Upper lobe of right lung (tissue), 1 donor: ENCODE data around the gene KLHL4. TPM values are rescaled to one million over a fixed set of nuclear protein-coding genes. Genes with fewer than 3 reads are reported as not detected.

Experiments used
- ATAC-seq: fragments of 200-7000 bp; cut with Tn5 transposase; one replicate; pipeline ENCODE4 v1.9.1; 2020; ENCODE audit warnings: mild to moderate bottlenecking, moderate library complexity
- DNase-seq: peaks from one replicate; pipeline ENCODE4 v3.0.0-alpha.2; 2020
- H3K27ac ChIP-seq: fragments of 200-600 bp; one replicate; pipeline ENCODE4 v1.8.0; 2022
- H3K27me3 ChIP-seq: fragments of 200-600 bp; one replicate; pipeline ENCODE4 v1.8.0; 2022; ENCODE audit warnings: mild to moderate bottlenecking
- H3K36me3 ChIP-seq: fragments of 200-600 bp; one replicate; pipeline ENCODE4 v1.8.0; 2022
- H3K4me1 ChIP-seq: fragments of 200-600 bp; one replicate; pipeline ENCODE4 v1.8.0; 2022
- H3K4me3 ChIP-seq: fragments of 200-600 bp; one replicate; pipeline ENCODE4 v1.8.0; 2022; ENCODE audit warnings: mild to moderate bottlenecking
- H3K9me3 ChIP-seq: fragments of 200-600 bp; one replicate; pipeline ENCODE4 v1.8.0; 2022
- CTCF ChIP-seq: fragments of 200-600 bp; IDR thresholded peaks from one replicate; pipeline ENCODE4 v1.8.0; 2022; ENCODE audit warnings: antibody characterized with exemption
- intact Hi-C: fragments of 100-400 bp; cut with DNase I; formaldehyde crosslinking; loops from one replicate; pipeline ENCODE4 v1.11.0; 2022
- total RNA-seq: library from RNA; stranded (reverse); fragmentation: NEBNext Ultra II Directional; extraction: Animal tissue kit (Norgen Biotek cat#: 25700); gene quantifications from one replicate; pipeline ENCODE4 v1.2.1, GENCODE V29; 2021
- donor health status: DM: no; HTN: yes; CAD: no; lungs with severe emphysema.

Gene KLHL4
- total RNA-seq, 1 donor from 2014 or later = 1.0 TPM

- Histone ChIP-seq H3K9me3 (no peaks in the 10 kb centered on the region), H3K27me3 (no peaks in the 10 kb centered on the region), H3K4me1 (no peaks in the 10 kb centered on the region), H3K27ac (no peak overlapping the region), H3K4me3 (no peak overlapping the region), H3K36me3 (no peaks in the 10 kb centered on the region)
- ATAC-seq (no peak), DNase-seq (no peak)
- intact Hi-C loops = no loop called here
- no peak for TF ChIP-seq CTCF
These were observed 883 bp upstream of the KLHL4 start for GRCh38 chrX:87516717-87517121.

GRCh38 chrX:87518504-87518903 lies 902 bp downstream of the KLHL4 start:
- H3K27me3 ChIP-seq = no peaks in the 10 kb centered on the region
- peak overlapping the region; percentile 19 for H3K4me3 ChIP-seq
- no peaks in the 10 kb centered on the region for H3K9me3 ChIP-seq
- TF ChIP-seq CTCF = no peak
- DNase-seq (no peak), ATAC-seq (no peak)
- no peaks in the 10 kb centered on the region for H3K36me3 ChIP-seq
- H3K27ac ChIP-seq = no peak overlapping the region
- intact Hi-C loops = no loop called here
- H3K4me1 ChIP-seq = no peaks in the 10 kb centered on the region

GRCh38 chrX:87525771-87526229 lies 8.2 kb downstream of the KLHL4 start:
- no peaks in the 10 kb centered on the region for H3K9me3 ChIP-seq
- H3K36me3 ChIP-seq = no peaks in the 10 kb centered on the region
- no peaks in the 10 kb centered on the region for H3K27me3 ChIP-seq
- DNase-seq (no peak), ATAC-seq (no peak)
- no peak overlapping the region for H3K4me3 ChIP-seq
- intact Hi-C loops = no loop called here
- no peak overlapping the region for H3K27ac ChIP-seq
- no peaks in the 10 kb centered on the region for H3K4me1 ChIP-seq
- TF ChIP-seq CTCF = no peak

- Histone ChIP-seq H3K27ac (no peak overlapping the region), H3K4me1 (no peaks in the 10 kb centered on the region), H3K27me3 (no peaks in the 10 kb centered on the region), H3K4me3 (no peak overlapping the region), H3K9me3 (no peaks in the 10 kb centered on the region), H3K36me3 (no peaks in the 10 kb centered on the region)
- intact Hi-C loops = no loop called here
- TF ChIP-seq CTCF = no peak
- no peak for ATAC-seq
- DNase-seq = no peak
These were observed 8.7 kb downstream of the KLHL4 start for GRCh38 chrX:87526281-87526680.

GRCh38 chrX:87528487-87528886 lies 10.9 kb downstream of the KLHL4 start:
- H3K9me3 ChIP-seq = no peaks in the 10 kb centered on the region
- no peaks in the 10 kb centered on the region for H3K36me3 ChIP-seq
- no peak overlapping the region for H3K27ac ChIP-seq
- no peak for TF ChIP-seq CTCF
- ATAC-seq = no peak
- no peak overlapping the region for H3K4me3 ChIP-seq
- intact Hi-C loops = no loop called here
- H3K4me1 ChIP-seq = no peaks in the 10 kb centered on the region
- no peaks in the 10 kb centered on the region for H3K27me3 ChIP-seq
- DNase-seq = no peak

GRCh38 chrX:87571964-87572363 lies 54.4 kb downstream of the KLHL4 start:
- no peak for TF ChIP-seq CTCF
- no peak for ATAC-seq
- H3K36me3 ChIP-seq = no peaks in the 10 kb centered on the region
- H3K4me3 ChIP-seq = no peak overlapping the region
- intact Hi-C loops = no loop called here
- H3K9me3 ChIP-seq = no peaks in the 10 kb centered on the region
- no peaks in the 10 kb centered on the region for H3K4me1 ChIP-seq
- H3K27ac ChIP-seq = no peak overlapping the region
- H3K27me3 ChIP-seq = no peaks in the 10 kb centered on the region
- DNase-seq = no peak
